GM18519 (cell line): ENCODE results near the gene IER2.

Source experiments
- ATAC-seq: cut with Tn5 transposase; IDR thresholded peaks from one replicate; pipeline ENCODE4 v1.9.1; 2021; ENCODE audit warnings: mild to moderate bottlenecking, moderate library complexity; ENCODE audit not compliant: unreplicated experiment, low FRiP score

Gene IER2

GRCh38 chr19:13118424-13119193, 31.6 kb upstream of the IER2 start:
- peak; percentile 6 for ATAC-seq

GRCh38 chr19:13119627-13120026, 30.6 kb upstream of the IER2 start:
- ATAC-seq: no peak

- ATAC-seq: no peak
These were observed 30.2 kb upstream of the IER2 start for GRCh38 chr19:13120031-13120430.

GRCh38 chr19:13120817-13121216, 29.4 kb upstream of the IER2 start:
- ATAC-seq: no peak

- no peak for ATAC-seq
These were observed 28.5 kb upstream of the IER2 start for GRCh38 chr19:13121551-13122274.

GRCh38 chr19:13122275-13122878, 27.8 kb upstream of the IER2 start:
- ATAC-seq: no peak

GRCh38 chr19:13122980-13123957, 26.9 kb upstream of the IER2 start:
- ATAC-seq: no peak

- no peak for ATAC-seq
These were observed 23.2 kb upstream of the IER2 start for GRCh38 chr19:13127051-13127450.

- ATAC-seq: no peak
These were observed 22.2 kb upstream of the IER2 start for GRCh38 chr19:13127811-13128575.

GRCh38 chr19:13128583-13128982, 21.6 kb upstream of the IER2 start:
- ATAC-seq: no peak

GRCh38 chr19:13129384-13129783, 20.8 kb upstream of the IER2 start:
- no peak for ATAC-seq

GRCh38 chr19:13130886-13131490, 19.2 kb upstream of the IER2 start:
- ATAC-seq: no peak

- no peak for ATAC-seq
These were observed 17.6 kb upstream of the IER2 start for GRCh38 chr19:13132471-13133180.

GRCh38 chr19:13133241-13133870, 16.9 kb upstream of the IER2 start:
- ATAC-seq: no peak

- ATAC-seq: no peak
These were observed 15.6 kb upstream of the IER2 start for GRCh38 chr19:13134626-13135025.

GRCh38 chr19:13135068-13136062, 14.8 kb upstream of the IER2 start:
- ATAC-seq: no peak

GRCh38 chr19:13137290-13137794, 12.9 kb upstream of the IER2 start:
- ATAC-seq: no peak
